SK-N-SH (cell line): ENCODE data around the gene OSBP2. TPM values are rescaled to one million over a fixed set of nuclear protein-coding genes. Genes with fewer than 3 reads are reported as not detected.

ENCODE experiments used
- CTCF ChIA-PET: fragments of 300-600, 350-600 bp; formaldehyde crosslinking; extraction: SDS; loops from one replicate; lab custom pipeline; 2021; lab: Yijun Ruan, JAX
- POLR2A ChIA-PET: fragments of 350-600 bp; sonication (Branson Sonifier 250); formaldehyde crosslinking; extraction: SDS; loops from one replicate; lab custom pipeline; 2020; ENCODE audit warnings: antibody characterized with exemption, inconsistent platforms; lab: Yijun Ruan, JAX
- DNase-seq: peaks from one replicate; pipeline ENCODE4 v3.0.0; 2012
- H2AFZ ChIP-seq: fragments of 200-600 bp; sonication (generic); 2 replicates; pipeline ENCODE4 v1.8.1; 2016; ENCODE audit warnings: antibody characterized with exemption, mild to moderate bottlenecking, low read depth
- H3F3A ChIP-seq: fragments of 200-600 bp; sonication (generic); replicated peaks from 2 replicates; pipeline ENCODE3; 2016; ENCODE audit warnings: antibody characterized with exemption, mild to moderate bottlenecking; ENCODE audit not compliant: insufficient read depth
- H3K27ac ChIP-seq, 2 experiments: fragments of 200-500 bp in 1 of 2; fragments of 200-600 bp in 1 of 2; sonication (Bioruptor generic) in 1 of 2; sonication (generic), shearing (Covaris generic) in 1 of 2; 2 replicates each; pipeline versions ENCODE4 v1.5.1 to v1.6.1; 2014 to 2016; ENCODE audit warnings: low read depth in 2 of 2, inconsistent platforms in 1 of 2, low read length in 1 of 2, mild to moderate bottlenecking in 1 of 2, mixed read lengths in 1 of 2
- H3K27me3 ChIP-seq: fragments of 200-600 bp; sonication (generic), shearing (Covaris generic); 2 replicates; pipeline ENCODE4 v1.6.1; 2016; ENCODE audit warnings: mixed run types; ENCODE audit not compliant: insufficient read depth
- H3K36me3 ChIP-seq, 2 experiments: fragments of 200-500 bp in 1 of 2; fragments of 200-600 bp in 1 of 2; sonication (Bioruptor generic) in 1 of 2; sonication (generic) in 1 of 2; replicated peaks in 1 of 2; 2 replicates each; pipeline versions ENCODE3 to v1.5.1; 2014 to 2016; ENCODE audit warnings: low read length in 1 of 2, mild to moderate bottlenecking in 1 of 2; ENCODE audit not compliant: insufficient read depth in 2 of 2, control insufficient read depth in 1 of 2
- H3K4me1 ChIP-seq, 2 experiments: fragments of 200-500 bp in 1 of 2; fragments of 200-600 bp in 1 of 2; sonication (Bioruptor generic) in 1 of 2; sonication (generic), shearing (Covaris generic) in 1 of 2; 2 replicates each; pipeline versions ENCODE4 v1.5.1 to v1.6.1; 2014 to 2016; ENCODE audit warnings: low read depth in 1 of 2, low read length in 1 of 2, mixed run types in 1 of 2; ENCODE audit not compliant: insufficient read depth in 2 of 2, control insufficient read depth in 1 of 2
- H3K4me2 ChIP-seq: fragments of 200-600 bp; sonication (generic), shearing (Covaris generic); 2 replicates; pipeline ENCODE4 v1.6.1; 2017; ENCODE audit warnings: mixed run types
- H3K4me3 ChIP-seq, 2 experiments: fragments of 200-500 bp in 1 of 2; fragments of 200-600 bp in 1 of 2; sonication (Bioruptor generic) in 1 of 2; sonication (generic), shearing (Covaris generic) in 1 of 2; 2 replicates each; pipeline versions ENCODE4 v1.5.1 to v1.8.1; 2014 to 2016; ENCODE audit warnings: low read depth in 2 of 2, inconsistent platforms in 1 of 2, low read length in 1 of 2, mild to moderate bottlenecking in 1 of 2, mixed read lengths in 1 of 2, moderate library complexity in 1 of 2
- H3K79me2 ChIP-seq: fragments of 200-600 bp; sonication (generic); 2 replicates; pipeline ENCODE4 v1.8.1; 2017; ENCODE audit warnings: mild to moderate bottlenecking; ENCODE audit not compliant: insufficient read depth
- H3K9ac ChIP-seq: fragments of 200-600 bp; sonication (generic); 2 replicates; pipeline ENCODE4 v1.6.1; 2017; ENCODE audit warnings: mixed run types
- H3K9me2 ChIP-seq: fragments of 200-600 bp; sonication (generic); 2 replicates; pipeline ENCODE4 v1.6.1; 2017; ENCODE audit warnings: mixed run types
- H3K9me3 ChIP-seq: fragments of 200-600 bp; sonication (generic); 2 replicates; pipeline ENCODE4 v1.6.1; 2017; ENCODE audit warnings: mixed run types, mild to moderate bottlenecking, moderate library complexity
- H4K20me1 ChIP-seq: fragments of 200-600 bp; sonication (generic); 2 replicates; pipeline ENCODE4 v1.6.1; 2017; ENCODE audit warnings: mild to moderate bottlenecking, mixed run types; ENCODE audit not compliant: insufficient read depth
- CHD2 ChIP-seq: fragments of 150-350 bp; IDR thresholded peaks from 2 replicates; pipeline ENCODE4 v1.6.1; 2018; ENCODE audit warnings: low read length; ENCODE audit not compliant: partially characterized antibody
- CTCF ChIP-seq: fragments of 200-600 bp; sonication (generic); IDR thresholded peaks from 2 replicates; pipeline ENCODE4 v1.6.1; 2017; ENCODE audit warnings: antibody characterized with exemption, mild to moderate bottlenecking, moderate library complexity
- ELF1 ChIP-seq: IDR thresholded peaks from 2 replicates; pipeline ENCODE4 v1.4.0; 2012
- GATA2 ChIP-seq: sonication (generic); formaldehyde crosslinking; IDR thresholded peaks from 2 replicates; pipeline ENCODE4 v1.5.0; 2020; ENCODE audit warnings: mild to moderate bottlenecking, missing genetic modification reagents
- MAX ChIP-seq: IDR thresholded peaks from 2 replicates; pipeline ENCODE4 v1.4.0; 2012; ENCODE audit warnings: low read depth
- MXI1 ChIP-seq: IDR thresholded peaks from 2 replicates; pipeline ENCODE4 v1.6.1; 2012; ENCODE audit warnings: mild to moderate bottlenecking, low read depth, low read length, improper control_type of control experiment
- NFIC ChIP-seq: IDR thresholded peaks from 2 replicates; pipeline ENCODE4 v1.4.0; 2012; ENCODE audit warnings: borderline replicate concordance
- PBX3 ChIP-seq: IDR thresholded peaks from 2 replicates; pipeline ENCODE4; 2012
- POLR2AphosphoS5 ChIP-seq: IDR thresholded peaks from 2 replicates; pipeline ENCODE4 v1.6.1; 2012; ENCODE audit warnings: low read depth, low read length
- RAD21 ChIP-seq: IDR thresholded peaks from 2 replicates; pipeline ENCODE4 v1.6.1; 2012; ENCODE audit warnings: mild to moderate bottlenecking, low read length
- SIN3A ChIP-seq: IDR thresholded peaks from 2 replicates; pipeline ENCODE4 v1.6.1; 2012; ENCODE audit warnings: low read depth, mild to moderate bottlenecking, low read length, moderate library complexity, borderline replicate concordance
- TAF1 ChIP-seq: IDR thresholded peaks from 2 replicates; pipeline ENCODE4 v1.6.1; 2012; ENCODE audit warnings: low read depth, mild to moderate bottlenecking, low read length, moderate library complexity, borderline replicate concordance
- WGBS: methylation state at CpG from one replicate; pipeline ENCODE4 v1.1.6; 2017; ENCODE audit warnings: low lambda C conversion rate; 5-methylcytosine and 5-hydroxymethylcytosine counted together
- polyA plus RNA-seq, 3 experiments: library from polyadenylated mRNA; depleted of rRNA; stranded (reverse); fragments of >200 nt; gene quantifications; 2 replicates each; pipeline ENCODE4 v1.2.3, GENCODE V29; 2012
- TF ChIP-seq, protein P1 (sequence below): IDR thresholded peaks from 2 replicates; pipeline ENCODE4 v1.4.0; 2012; ENCODE audit warnings: low read depth, borderline replicate concordance

Gene OSBP2
- polyA plus RNA-seq, 1 of the 3 experiments (the other 2 are of a cell fraction): 3.1 TPM

DNA sequence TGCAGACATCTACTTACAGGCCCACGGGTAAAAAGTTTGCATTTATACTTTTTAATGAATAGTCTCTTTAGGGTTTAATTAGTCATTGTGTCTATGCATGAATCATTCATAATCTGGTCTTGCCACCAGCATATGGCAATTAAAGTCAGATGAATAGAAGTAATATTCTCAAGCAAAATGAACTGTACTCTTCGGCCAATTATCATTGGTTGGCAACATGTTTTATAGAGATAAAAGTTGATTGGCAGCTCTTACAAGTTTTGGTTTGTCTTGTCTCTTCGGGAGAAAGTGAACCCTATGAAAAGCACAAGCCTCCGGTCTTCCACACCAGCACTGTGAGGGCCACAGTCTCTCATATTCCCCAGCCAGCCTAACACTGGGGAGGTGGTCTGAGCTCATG is 97.8 kb downstream of the OSBP2 start (continued):
- TF ChIP-seq, protein P1, sequence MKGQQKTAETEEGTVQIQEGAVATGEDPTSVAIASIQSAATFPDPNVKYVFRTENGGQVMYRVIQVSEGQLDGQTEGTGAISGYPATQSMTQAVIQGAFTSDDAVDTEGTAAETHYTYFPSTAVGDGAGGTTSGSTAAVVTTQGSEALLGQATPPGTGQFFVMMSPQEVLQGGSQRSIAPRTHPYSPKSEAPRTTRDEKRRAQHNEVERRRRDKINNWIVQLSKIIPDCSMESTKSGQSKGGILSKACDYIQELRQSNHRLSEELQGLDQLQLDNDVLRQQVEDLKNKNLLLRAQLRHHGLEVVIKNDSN: no peak
- no peak for TF ChIP-seq RAD21
- no peak for TF ChIP-seq TAF1
- TF ChIP-seq PBX3: no peak
- TF ChIP-seq CHD2: no peak
- no peak for TF ChIP-seq NFIC

DNA sequence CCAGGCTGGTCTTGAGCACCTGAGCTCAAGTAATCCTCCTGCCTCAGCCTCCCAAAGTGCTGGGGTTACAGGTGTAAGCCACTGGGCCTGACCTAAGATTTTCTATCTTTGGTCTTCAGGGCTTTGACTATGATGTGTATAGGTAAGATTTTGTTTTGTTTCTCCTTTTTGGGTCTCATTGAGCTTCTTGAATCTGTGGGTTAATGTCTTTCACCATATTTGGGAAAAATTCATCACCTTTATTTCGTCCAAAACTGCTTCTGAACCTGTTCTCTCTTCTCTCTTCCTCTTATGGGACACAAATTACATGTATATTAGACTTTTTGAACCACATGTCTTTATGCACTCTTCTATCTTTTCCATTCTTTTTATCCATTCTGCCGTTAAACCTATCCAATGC is 100.4 kb downstream of the OSBP2 start:
- TF ChIP-seq NFIC (no peak), PBX3 (no peak), ELF1 (no peak), SIN3A (no peak), GATA2 (CRISPR knock-in tag) (no peak), MXI1 (no peak), POLR2AphosphoS5 (no peak), MAX (no peak), CTCF (no peak)
- TF ChIP-seq, all 33 proteins: peak for 0
- no peaks in the 10 kb centered on the region for H3K36me3 ChIP-seq
- H3F3A ChIP-seq: peaks cover 3% of the 10 kb centered on the region
- no peak overlapping the region for H3K27ac ChIP-seq
- WGBS: 31% methylated on average over 2 of the region's 2 CpGs
- no peak overlapping the region for H2AFZ ChIP-seq
- ChIA-PET POLR2A (no interaction called here), CTCF (interaction anchor here (1.0 to 1.1 kb wide), 2 partner anchors 36 to 126 kb away, joined by 3 read pairs; no protein-coding TSS in a partner anchor)
- H3K27me3 ChIP-seq: no peaks in the 10 kb centered on the region
- no peaks in the 10 kb centered on the region; the same call in 1 of the 2 replicates for H3K79me2 ChIP-seq
- no peaks in the 10 kb centered on the region; the same call in 1 of the 2 replicates for H4K20me1 ChIP-seq
- H3K4me2 ChIP-seq: no peak overlapping the region
- no peak overlapping the region for H3K9ac ChIP-seq
- no peaks in the 10 kb centered on the region for H3K9me2 ChIP-seq
- H3K9me3 ChIP-seq: 0 out of 2 replicates have a peak, but pooled peaks cover 3% of the 10 kb centered on the region
- H3K4me3 ChIP-seq: no peak overlapping the region
- no peak for DNase-seq
- H3K4me1 ChIP-seq: no peaks in the 10 kb centered on the region
